ENCODE results near the gene SYMPK. TPM values are rescaled to one million over a fixed set of nuclear protein-coding genes. Genes with fewer than 3 reads are reported as not detected.
A peak's percentile ranks its signal among the peaks of the same experiment; 100 is the strongest.

Gene SYMPK
- polyA plus RNA-seq, 1 of the 3 experiments (the other 2 are of a cell fraction), result 92.7 TPM

- no peak for TF ChIP-seq USF1 (IDR thresholded peaks at IDR 0.05; ENCODE audit: borderline replicate concordance, low read depth)
Measured at GRCh38 chr19:45780146-45780447, 82.8 kb downstream of the SYMPK start (continued).

- Histone ChIP-seq H3K79me2 (ENCODE audit: insufficient read depth) (peaks cover 30% of the 10 kb centered on the region), H3K9me3 (no peaks in the 10 kb centered on the region), H3K9me2 (no peaks in the 10 kb centered on the region), H2AFZ (ENCODE audit: low read depth) (no peak overlapping the region), H4K20me1 (ENCODE audit: insufficient read depth) (0 out of 2 replicates have a peak, but pooled peaks cover 8% of the 10 kb centered on the region), H3K4me3 (ENCODE audit: low read depth in 2 of 2, low read length in 1 of 2) (peak overlapping the region in 1 of 2 experiments; percentile 49; a peak in 1 of 4 replicates), H3K27me3 (ENCODE audit: insufficient read depth) (no peaks in the 10 kb centered on the region), H3K4me2 (peak overlapping the region; percentile 90; the same call in 1 of the 2 replicates), H3F3A (replicated peaks; ENCODE audit: insufficient read depth) (peaks cover 29% of the 10 kb centered on the region), H3K36me3 (replicated peaks in 1 of 2; ENCODE audit: control insufficient read depth in 1 of 2, insufficient read depth in 2 of 2, low read length in 1 of 2) (peaks cover 15 to 35% of the 10 kb centered on the region in 2 experiments), H3K9ac (no peak overlapping the region), H3K27ac (ENCODE audit: low read depth in 2 of 2, low read length in 1 of 2) (no peak overlapping the region), H3K4me1 (ENCODE audit: control insufficient read depth in 1 of 2, insufficient read depth in 2 of 2, low read depth in 1 of 2, low read length in 1 of 2) (peaks cover 22 to 30% of the 10 kb centered on the region in 2 experiments; a peak in 3 of 4 replicates)
- CTCF ChIA-PET, result interaction anchor here (1.0 to 1.3 kb wide), 3 partner anchors 9 to 38 kb away, joined by 3 to 10 read pairs (median 5); no protein-coding TSS in a partner anchor
- WGBS (ENCODE audit: low lambda C conversion rate), result 86% methylated on average over 46 of the region's 48 CpGs
- TF ChIP-seq PBX3 (IDR thresholded peaks at IDR 0.05) (peak; percentile 47; the same call in 1 of the 2 replicates), JUND (IDR thresholded peaks at IDR 0.05) (no peak), RXRA (IDR thresholded peaks at IDR 0.05; ENCODE audit: borderline replicate concordance, low read depth) (no peak), RFX5 (IDR thresholded peaks at IDR 0.05; ENCODE audit: low read length) (no peak), MAX (IDR thresholded peaks at IDR 0.05; ENCODE audit: low read depth) (no peak), FOXJ3 (CRISPR knock-in tag; IDR thresholded peaks at IDR 0.05) (no peak), RCOR1 (IDR thresholded peaks at IDR 0.05; ENCODE audit: low read length) (no peak), USF2 (IDR thresholded peaks at IDR 0.05; ENCODE audit: borderline replicate concordance, low read depth, low read length) (no peak), FOSL2 (IDR thresholded peaks at IDR 0.05; ENCODE audit: borderline replicate concordance, low read depth) (no peak)
- POLR2A ChIA-PET, result no interaction called here
- DNase-seq, result peak; percentile 89
Measured at GRCh38 chr19:45779231-45780145, 83.5 kb downstream of the SYMPK start.

All from SK-N-SH (cell line).